Loucy (cell line): ENCODE results near the gene ATPAF2.

ENCODE experiments used
- H2AFZ ChIP-seq: fragments of 200-600 bp; sonication (generic); 2 replicates; pipeline ENCODE4 v1.6.0; 2016; ENCODE audit warnings: antibody characterized with exemption, mild to moderate bottlenecking, low read length, moderate library complexity
- H3F3A ChIP-seq: fragments of 200-600 bp; 2 replicates; pipeline ENCODE4 v1.6.0; 2016; ENCODE audit warnings: antibody characterized with exemption, low read depth, mild to moderate bottlenecking
- H3K27me3 ChIP-seq: fragments of 200-600 bp; sonication (generic); 2 replicates; pipeline ENCODE4 v1.6.1; 2014; ENCODE audit warnings: low read length, mild to moderate bottlenecking; ENCODE audit not compliant: insufficient read depth, poor library complexity, severe bottlenecking
- H3K36me3 ChIP-seq: fragments of 200-600 bp; sonication (generic); 2 replicates; pipeline ENCODE4 v1.6.1; 2016; ENCODE audit warnings: low read length; ENCODE audit not compliant: insufficient read depth
- H3K4me1 ChIP-seq: fragments of 200-600 bp; sonication (generic); 2 replicates; pipeline ENCODE4 v1.5.1; 2014; ENCODE audit warnings: low read length, mild to moderate bottlenecking; ENCODE audit not compliant: insufficient read depth, poor library complexity, severe bottlenecking
- H3K4me2 ChIP-seq: fragments of 200-600 bp; sonication (generic); 2 replicates; pipeline ENCODE4 v1.6.0; 2014; ENCODE audit warnings: antibody characterized with exemption, low read length, low read depth, mild to moderate bottlenecking; ENCODE audit not compliant: poor library complexity, severe bottlenecking
- H3K4me3 ChIP-seq: fragments of 200-600 bp; sonication (generic); 2 replicates; pipeline ENCODE4 v1.5.1; 2014; ENCODE audit warnings: low read length, mild to moderate bottlenecking, mixed read lengths; ENCODE audit not compliant: poor library complexity, severe bottlenecking
- H3K79me2 ChIP-seq: fragments of 200-600 bp; sonication (generic); 2 replicates; pipeline ENCODE4 v1.6.1; 2014; ENCODE audit warnings: low read length; ENCODE audit not compliant: insufficient read depth
- H3K9ac ChIP-seq: fragments of 200-600 bp; sonication (generic); 2 replicates; pipeline ENCODE4 v1.6.0; 2014; ENCODE audit warnings: mild to moderate bottlenecking, low read depth, low read length, moderate library complexity; ENCODE audit not compliant: poor library complexity, severe bottlenecking
- H3K9me2 ChIP-seq: fragments of 200-600 bp; sonication (generic); replicated peaks from 2 replicates; pipeline ENCODE4 v1.6.1; 2016; ENCODE audit warnings: low read depth, low read length, mixed read lengths
- H3K9me3 ChIP-seq: fragments of 200-600 bp; sonication (generic); 2 replicates; pipeline ENCODE4 v1.6.1; 2014; ENCODE audit warnings: mild to moderate bottlenecking, antibody characterized with exemption, low read length, low read depth; ENCODE audit not compliant: insufficient read depth
- H4K20me1 ChIP-seq: fragments of 200-600 bp; sonication (generic); 2 replicates; pipeline ENCODE4 v1.6.0; 2014; ENCODE audit warnings: antibody characterized with exemption, low read length, mild to moderate bottlenecking; ENCODE audit not compliant: insufficient read depth, poor library complexity, severe bottlenecking
- EZH2phosphoT487 ChIP-seq: fragments of 200-600 bp; IDR thresholded peaks from 2 replicates; pipeline ENCODE4 v1.6.1; 2018; ENCODE audit warnings: antibody characterized with exemption, mild to moderate bottlenecking, moderate library complexity, borderline replicate concordance
- TF ChIP-seq, protein P1 (sequence below): fragments of 200-600 bp; sonication (generic); conservative IDR thresholded peaks from 2 replicates; pipeline ENCODE4 v1.5.1; 2014; ENCODE audit warnings: mild to moderate bottlenecking, antibody characterized with exemption, low read length

The ATPAF2 gene

DNA sequence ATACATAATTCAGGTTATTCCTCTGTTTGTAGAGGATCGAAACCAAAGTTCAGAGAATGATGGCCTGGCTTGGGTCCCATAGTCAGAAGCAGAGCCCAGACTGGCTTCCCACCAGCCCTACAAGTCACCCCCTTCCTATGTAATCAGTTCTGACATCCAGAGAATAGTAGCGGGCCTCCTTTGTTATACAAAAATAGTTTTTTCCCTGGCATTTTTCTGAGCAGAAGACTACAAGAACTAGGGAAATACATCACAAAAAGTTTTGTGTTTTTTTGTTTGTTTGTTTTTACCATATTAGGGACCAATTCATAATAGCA, 19.2 kb downstream of the ATPAF2 start:
- H3K9ac ChIP-seq, result no peak overlapping the region
- H3K79me2 ChIP-seq, result no peaks in the 10 kb centered on the region
- H3K4me3 ChIP-seq, result no peak overlapping the region
- no peaks in the 10 kb centered on the region for H3K9me2 ChIP-seq
- H3K4me1 ChIP-seq, result no peaks in the 10 kb centered on the region
- TF ChIP-seq, protein P1, sequence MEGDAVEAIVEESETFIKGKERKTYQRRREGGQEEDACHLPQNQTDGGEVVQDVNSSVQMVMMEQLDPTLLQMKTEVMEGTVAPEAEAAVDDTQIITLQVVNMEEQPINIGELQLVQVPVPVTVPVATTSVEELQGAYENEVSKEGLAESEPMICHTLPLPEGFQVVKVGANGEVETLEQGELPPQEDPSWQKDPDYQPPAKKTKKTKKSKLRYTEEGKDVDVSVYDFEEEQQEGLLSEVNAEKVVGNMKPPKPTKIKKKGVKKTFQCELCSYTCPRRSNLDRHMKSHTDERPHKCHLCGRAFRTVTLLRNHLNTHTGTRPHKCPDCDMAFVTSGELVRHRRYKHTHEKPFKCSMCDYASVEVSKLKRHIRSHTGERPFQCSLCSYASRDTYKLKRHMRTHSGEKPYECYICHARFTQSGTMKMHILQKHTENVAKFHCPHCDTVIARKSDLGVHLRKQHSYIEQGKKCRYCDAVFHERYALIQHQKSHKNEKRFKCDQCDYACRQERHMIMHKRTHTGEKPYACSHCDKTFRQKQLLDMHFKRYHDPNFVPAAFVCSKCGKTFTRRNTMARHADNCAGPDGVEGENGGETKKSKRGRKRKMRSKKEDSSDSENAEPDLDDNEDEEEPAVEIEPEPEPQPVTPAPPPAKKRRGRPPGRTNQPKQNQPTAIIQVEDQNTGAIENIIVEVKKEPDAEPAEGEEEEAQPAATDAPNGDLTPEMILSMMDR, result no peak
- no peak for TF ChIP-seq EZH2phosphoT487
- no peaks in the 10 kb centered on the region for H4K20me1 ChIP-seq
- no peak overlapping the region for H3K4me2 ChIP-seq
- H3F3A ChIP-seq, result no peaks in the 10 kb centered on the region
- H2AFZ ChIP-seq, result no peak overlapping the region
- H3K27me3 ChIP-seq, result no peaks in the 10 kb centered on the region
- H3K9me3 ChIP-seq, result no peaks in the 10 kb centered on the region
- peaks cover 12% of the 10 kb centered on the region; the same call in 1 of the 2 replicates for H3K36me3 ChIP-seq

DNA sequence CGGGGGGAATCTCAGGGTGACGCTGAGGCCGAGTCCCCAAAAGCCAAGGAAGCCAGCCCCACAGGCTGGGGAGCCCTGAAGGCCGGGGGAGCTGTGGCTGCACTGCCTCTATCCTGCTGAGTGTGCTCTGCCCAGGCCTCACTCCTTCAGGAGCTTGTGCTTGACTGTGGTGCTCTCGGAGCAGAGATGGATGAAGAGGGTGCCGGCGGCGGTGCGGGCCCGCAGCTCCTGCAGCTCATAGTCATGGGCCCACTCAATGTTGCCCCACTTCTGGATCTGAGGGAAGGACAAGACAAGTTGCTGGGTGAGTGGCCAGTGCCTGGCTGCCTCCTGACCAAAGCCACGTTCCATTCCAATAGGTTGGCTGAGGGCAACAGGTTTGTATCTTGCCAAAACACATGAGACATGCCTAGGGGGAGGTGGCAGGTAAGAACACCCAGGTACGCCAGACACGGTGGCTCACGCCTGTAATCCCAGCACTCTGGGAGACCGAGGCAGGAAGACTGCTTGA, 20.5 kb downstream of the ATPAF2 start:
- Histone ChIP-seq H3K4me2 (no peak overlapping the region), H2AFZ (no peak overlapping the region), H3K4me3 (no peak overlapping the region), H3K27me3 (no peaks in the 10 kb centered on the region), H3K79me2 (no peaks in the 10 kb centered on the region), H3K4me1 (no peaks in the 10 kb centered on the region), H3F3A (no peaks in the 10 kb centered on the region), H3K36me3 (peaks cover 10% of the 10 kb centered on the region; the same call in 1 of the 2 replicates), H3K9ac (no peak overlapping the region), H3K9me2 (no peaks in the 10 kb centered on the region), H4K20me1 (no peaks in the 10 kb centered on the region), H3K9me3 (no peaks in the 10 kb centered on the region)
- TF ChIP-seq EZH2phosphoT487, result no peak
- TF ChIP-seq, protein P1, result no peak

DNA sequence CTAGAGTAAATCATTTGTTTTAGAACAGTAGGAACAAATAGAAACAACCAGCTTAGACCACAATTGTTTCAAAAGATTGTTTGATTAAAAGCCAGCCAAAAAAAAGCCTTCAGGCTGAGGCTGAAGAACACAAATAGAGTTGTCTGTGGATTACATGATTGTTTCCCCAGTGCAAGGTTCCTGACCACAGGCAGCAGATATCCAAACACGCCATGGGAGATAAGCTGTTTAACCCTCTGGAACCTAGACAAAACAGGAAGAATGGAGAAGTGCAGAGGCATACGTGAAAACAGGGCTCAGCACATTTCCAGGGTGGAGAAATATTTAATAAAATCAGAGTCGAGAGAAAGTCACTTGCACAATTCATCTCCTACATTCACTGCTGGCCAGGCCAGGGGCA, 21.0 kb downstream of the ATPAF2 start:
- Histone ChIP-seq H3K36me3 (peaks cover 10% of the 10 kb centered on the region; the same call in 1 of the 2 replicates), H3K79me2 (no peaks in the 10 kb centered on the region), H2AFZ (no peak overlapping the region), H4K20me1 (no peaks in the 10 kb centered on the region), H3F3A (no peaks in the 10 kb centered on the region), H3K9me2 (no peaks in the 10 kb centered on the region), H3K4me1 (no peaks in the 10 kb centered on the region), H3K4me2 (no peak overlapping the region), H3K9me3 (no peaks in the 10 kb centered on the region), H3K9ac (no peak overlapping the region), H3K4me3 (no peak overlapping the region), H3K27me3 (no peaks in the 10 kb centered on the region)
- TF ChIP-seq, protein P1, result no peak
- TF ChIP-seq EZH2phosphoT487, result no peak
